HepG2 (cell line): ENCODE measurements around the gene LAP3. TPM values are rescaled to one million over a fixed set of nuclear protein-coding genes. Genes with fewer than 3 reads are reported as not detected.

ENCODE experiments used
- ATAC-seq: fragments of 200-7000 bp; cut with Tn5 transposase; 3 replicates; pipeline ENCODE4 v1.9.1; 2020; ENCODE audit warnings: mild to moderate bottlenecking, moderate library complexity
- BruUV-seq: library from RNA; stranded (reverse); fragments of 400-500 nt; replicated peaks from 2 replicates; lab custom pipeline; 2021; lab: Mats Ljungman, UMichigan
- CTCF ChIA-PET: fragments of 300-600 bp; formaldehyde crosslinking; extraction: SDS; loops from one replicate; lab custom pipeline; 2021; ENCODE audit warnings: low total read pairs, inconsistent platforms, low intra/inter-chr PET ratio; lab: Yijun Ruan, JAX
- POLR2A ChIA-PET: fragments of 350-600 bp; sonication (Branson Sonifier 250); formaldehyde crosslinking; loops from one replicate; lab custom pipeline; 2020; ENCODE audit warnings: antibody characterized with exemption, inconsistent platforms; lab: Yijun Ruan, JAX
- DNase-seq: peaks from one replicate; pipeline ENCODE4 v3.0.0-alpha.2; 2015; ENCODE audit warnings: low spot score
- FAIRE-seq: peaks from 3 replicates; lab custom pipeline; 2011; peaks lifted over from hg19 to GRCh38; lab: Jason Lieb, UNC
- H2AFZ ChIP-seq: one replicate; pipeline ENCODE4 v1.6.1; 2011; ENCODE audit warnings: low read length, inconsistent platforms
- H3K27ac ChIP-seq: fragments of 300-600 bp; 3 replicates; pipeline ENCODE4 v1.8.0; 2011; ENCODE audit warnings: mixed run types, mild to moderate bottlenecking, mixed read lengths, low read length, inconsistent platforms; ENCODE audit not compliant: insufficient read depth; ENCODE audit errors: extremely low read length
- H3K27me3 ChIP-seq, 2 experiments: fragments of 200-600 bp in 1 of 2; 2 replicates in 1 of 2; 3 replicates in 1 of 2; pipeline versions ENCODE4 v1.6.0 to v1.8.0; 2011; ENCODE audit warnings: low read length in 2 of 2, mild to moderate bottlenecking in 2 of 2, moderate library complexity in 2 of 2, inconsistent platforms in 1 of 2; ENCODE audit not compliant: insufficient read depth in 2 of 2, control insufficient read depth in 1 of 2
- H3K36me3 ChIP-seq, 2 experiments: fragments of 200-600 bp in 1 of 2; replicated peaks in 1 of 2; 2 replicates in 1 of 2; 3 replicates in 1 of 2; pipeline versions ENCODE4 v1.5.1 to v1.8.0; 2011; ENCODE audit warnings: low read length in 2 of 2, inconsistent platforms in 1 of 2; ENCODE audit not compliant: insufficient read depth in 2 of 2, control insufficient read depth in 1 of 2
- H3K4me1 ChIP-seq: 2 replicates; pipeline ENCODE4 v1.5.1; 2012; ENCODE audit warnings: low read length, inconsistent platforms; ENCODE audit not compliant: insufficient read depth
- H3K4me2 ChIP-seq: 2 replicates; pipeline ENCODE4 v1.6.0; 2011; ENCODE audit warnings: low read depth, low read length, inconsistent platforms
- H3K4me3 ChIP-seq, 3 experiments: fragments of 200-600 bp in 1 of 3; sonication (generic), shearing (Covaris generic) in 1 of 3; replicated peaks in 1 of 3; 2 replicates each; pipeline ENCODE4 v1.5.1; 2011 to 2016; ENCODE audit warnings: low read length in 3 of 3, inconsistent platforms in 2 of 3, low read depth in 2 of 3, mild to moderate bottlenecking in 2 of 3, control low read depth in 1 of 3, mixed read lengths in 1 of 3; ENCODE audit not compliant: insufficient read depth in 1 of 3
- H3K79me2 ChIP-seq: one replicate; pipeline ENCODE4 v1.6.1; 2011; ENCODE audit warnings: low read length, inconsistent platforms; ENCODE audit not compliant: insufficient read depth
- H3K9ac ChIP-seq: 2 replicates; pipeline ENCODE4 v1.6.0; 2011; ENCODE audit warnings: mild to moderate bottlenecking, low read depth, low read length, inconsistent platforms; ENCODE audit not compliant: insufficient read depth
- H3K9me3 ChIP-seq: 2 replicates; pipeline ENCODE4 v1.5.1; 2012; ENCODE audit warnings: mild to moderate bottlenecking, low read length
- H4K20me1 ChIP-seq: 2 replicates; pipeline ENCODE4 v1.6.0; 2011; ENCODE audit warnings: inconsistent platforms, mild to moderate bottlenecking, low read length, moderate library complexity; ENCODE audit not compliant: insufficient read depth
- ARHGAP35 ChIP-seq: sonication (generic); formaldehyde crosslinking; IDR thresholded peaks from 2 replicates; pipeline ENCODE4 v1.9.0; 2022; ENCODE audit warnings: mild to moderate bottlenecking, inconsistent platforms, moderate library complexity, missing genetic modification reagents, borderline replicate concordance
- ATF2 ChIP-seq: sonication (generic); formaldehyde crosslinking; IDR thresholded peaks from 2 replicates; pipeline ENCODE4 v1.4.0; 2020; ENCODE audit warnings: missing genetic modification reagents
- EZH2 ChIP-seq: conservative IDR thresholded peaks from 2 replicates; pipeline ENCODE4 v1.6.1; 2012; ENCODE audit warnings: mild to moderate bottlenecking, low read depth, low read length, moderate library complexity
- GLI4 ChIP-seq: sonication (generic); formaldehyde crosslinking; IDR thresholded peaks from 2 replicates; pipeline ENCODE4 v1.5.1; 2020; ENCODE audit warnings: missing genetic modification reagents, mild to moderate bottlenecking, moderate library complexity, borderline replicate concordance
- GPN1 ChIP-seq: sonication (generic); formaldehyde crosslinking; IDR thresholded peaks from 2 replicates; pipeline ENCODE4 v1.5.1; 2020; ENCODE audit warnings: missing genetic modification reagents, borderline replicate concordance
- IRX3 ChIP-seq: sonication (generic); formaldehyde crosslinking; IDR thresholded peaks from 2 replicates; pipeline ENCODE4 v1.8.1; 2023; ENCODE audit warnings: mild to moderate bottlenecking, low read depth, missing genetic modification reagents, borderline replicate concordance
- NCOA5 ChIP-seq: sonication (generic); formaldehyde crosslinking; IDR thresholded peaks from 2 replicates; pipeline ENCODE4 v1.4.0; 2020; ENCODE audit warnings: missing genetic modification reagents
- PHF20 ChIP-seq: sonication (generic); formaldehyde crosslinking; IDR thresholded peaks from 2 replicates; pipeline ENCODE4 v1.5.0; 2020; ENCODE audit warnings: mild to moderate bottlenecking, missing genetic modification reagents
- REL ChIP-seq: sonication (generic); formaldehyde crosslinking; conservative IDR thresholded peaks from 2 replicates; pipeline ENCODE4 v1.8.0; 2022; ENCODE audit warnings: mild to moderate bottlenecking, missing genetic modification reagents, moderate library complexity
- RORA ChIP-seq: sonication (generic); formaldehyde crosslinking; IDR thresholded peaks from 2 replicates; pipeline ENCODE4 v1.5.0; 2020; ENCODE audit warnings: mild to moderate bottlenecking, missing genetic modification reagents, moderate library complexity
- TCF7 ChIP-seq: sonication (generic); IDR thresholded peaks from 2 replicates; pipeline ENCODE4 v1.6.1; 2016; ENCODE audit warnings: antibody characterized with exemption, low read depth
- ZFP36 ChIP-seq: fragments of 150-350 bp; IDR thresholded peaks from 2 replicates; pipeline ENCODE4 v1.6.1; 2018; ENCODE audit warnings: borderline replicate concordance, low read length, low read depth; ENCODE audit not compliant: partially characterized antibody
- ZNF17 ChIP-seq: sonication (generic); formaldehyde crosslinking; IDR thresholded peaks from 2 replicates; pipeline ENCODE4 v1.5.0; 2020; ENCODE audit warnings: mild to moderate bottlenecking, missing genetic modification reagents
- ZNF230 ChIP-seq: sonication (generic); formaldehyde crosslinking; IDR thresholded peaks from 2 replicates; pipeline ENCODE4 v1.4.0; 2020; ENCODE audit warnings: mild to moderate bottlenecking, missing genetic modification reagents
- ZNF251 ChIP-seq: sonication (generic); formaldehyde crosslinking; IDR thresholded peaks from 2 replicates; pipeline ENCODE4 v1.9.0; 2021; ENCODE audit warnings: mild to moderate bottlenecking, missing genetic modification reagents
- ZNF567 ChIP-seq: sonication (generic); formaldehyde crosslinking; IDR thresholded peaks from 2 replicates; pipeline ENCODE4 v1.8.1; 2023; ENCODE audit warnings: mild to moderate bottlenecking, missing genetic modification reagents, borderline replicate concordance
- WGBS: methylation state at CpG from one replicate; pipeline ENCODE4 v1.1.6; 2017; ENCODE audit warnings: low lambda C conversion rate; 5-methylcytosine and 5-hydroxymethylcytosine counted together
- in situ Hi-C: cut with HindIII; loops from 2 replicates; pipeline ENCODE4 v1.10.0; 2017; ENCODE audit warnings: low pct_unique_long_range_greater_than_20kb; ENCODE audit not compliant: extremely low pct_ligation_motif_present
- intact Hi-C: fragments of 100-400 bp; cut with micrococcal nuclease; formaldehyde crosslinking; loops from one replicate; pipeline ENCODE4 v1.10.0; 2022; ENCODE audit not compliant: unreplicated experiment
- polyA plus RNA-seq, 8 experiments: library from polyadenylated mRNA; depleted of rRNA in 3 of 8; stranded (reverse) in 7 of 8; unstranded in 1 of 8; fragments of >200 nt; fragmentation: Illumina TruSeq in 4 of 8; extraction: Trizol in 4 of 8; gene quantifications; 2 replicates each; pipeline versions ENCODE4 v1.2.1 to v1.2.3, GENCODE V29; 2011 to 2016; ENCODE audit warnings: low read depth in 4 of 8, missing spikeins in 1 of 8, mixed read lengths in 1 of 8; ENCODE audit not compliant: insufficient read depth in 1 of 8
- total RNA-seq, 5 experiments: library from RNA; depleted of rRNA; stranded (reverse); fragments of >200 nt; fragmentation: Illumina TruSeq; extraction: Trizol; gene quantifications; 2 replicates each; pipeline ENCODE4 v1.2.3, GENCODE V29; 2016; ENCODE audit warnings: low read depth in 1 of 5
- TF ChIP-seq, protein P1 (sequence below), 2 experiments: sonication (generic) in 1 of 2; formaldehyde crosslinking in 1 of 2; IDR thresholded peaks; 2 replicates each; pipeline versions ENCODE4 v1.4.0 to v1.6.1; 2016 to 2020; ENCODE audit warnings: borderline replicate concordance in 1 of 2, low read depth in 1 of 2, mild to moderate bottlenecking in 1 of 2, missing genetic modification reagents in 1 of 2
- TF ChIP-seq, protein P2 (sequence below): sonication (generic); formaldehyde crosslinking; IDR thresholded peaks from 2 replicates; pipeline ENCODE4 v1.4.0; 2020; ENCODE audit warnings: missing genetic modification reagents, borderline replicate concordance

Gene LAP3
- total and polyA plus RNA-seq, 2 of the 13 experiments (the other 11 are each of a cell fraction or from before 2014, with no cell fraction given), result 106 to 125 TPM

DNA sequence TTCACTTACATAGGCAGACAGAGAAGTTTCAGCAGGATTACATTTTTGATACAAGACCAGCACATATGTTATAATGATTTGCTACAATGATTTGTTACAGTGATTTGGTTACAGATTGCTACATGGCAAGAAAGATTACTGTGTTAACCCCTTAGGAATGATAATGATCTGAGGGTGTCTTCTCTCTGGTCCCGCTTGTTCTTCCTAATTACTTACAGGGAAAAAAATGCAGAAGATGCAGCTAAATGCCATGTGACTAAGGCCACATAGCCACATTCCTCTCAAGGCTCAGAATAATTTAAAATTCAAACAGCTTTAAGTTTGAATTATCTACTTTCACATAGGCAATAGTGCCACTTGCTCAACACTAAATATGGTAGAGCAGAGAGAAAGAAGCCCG is 9.7 kb upstream of the LAP3 start:
- in situ Hi-C loops, result loop anchor here (25.0 kb wide), 1 partner anchor 445 kb away; the partner anchor contains the start of gene LCORL
- Histone ChIP-seq H3K27ac (no peak overlapping the region), H2AFZ (no peak overlapping the region), H3K4me1 (peaks cover 18% of the 10 kb centered on the region), H3K9me3 (no peaks in the 10 kb centered on the region), H3K4me2 (no peak overlapping the region), H3K4me3 (no peak overlapping the region), H4K20me1 (no peaks in the 10 kb centered on the region), H3K27me3 (no peaks in the 10 kb centered on the region; a peak in 1 of 5 replicates), H3K9ac (no peak overlapping the region), H3K79me2 (no peaks in the 10 kb centered on the region), H3K36me3 (no peaks in the 10 kb centered on the region)
- BruUV-seq, result no TSS peak
- no peak for TF ChIP-seq ZNF251 (CRISPR knock-in tag)
- TF ChIP-seq TCF7, result no peak
- TF ChIP-seq ZNF17 (CRISPR knock-in tag), result no peak
- no peak for TF ChIP-seq RORA
- TF ChIP-seq, protein P1, sequence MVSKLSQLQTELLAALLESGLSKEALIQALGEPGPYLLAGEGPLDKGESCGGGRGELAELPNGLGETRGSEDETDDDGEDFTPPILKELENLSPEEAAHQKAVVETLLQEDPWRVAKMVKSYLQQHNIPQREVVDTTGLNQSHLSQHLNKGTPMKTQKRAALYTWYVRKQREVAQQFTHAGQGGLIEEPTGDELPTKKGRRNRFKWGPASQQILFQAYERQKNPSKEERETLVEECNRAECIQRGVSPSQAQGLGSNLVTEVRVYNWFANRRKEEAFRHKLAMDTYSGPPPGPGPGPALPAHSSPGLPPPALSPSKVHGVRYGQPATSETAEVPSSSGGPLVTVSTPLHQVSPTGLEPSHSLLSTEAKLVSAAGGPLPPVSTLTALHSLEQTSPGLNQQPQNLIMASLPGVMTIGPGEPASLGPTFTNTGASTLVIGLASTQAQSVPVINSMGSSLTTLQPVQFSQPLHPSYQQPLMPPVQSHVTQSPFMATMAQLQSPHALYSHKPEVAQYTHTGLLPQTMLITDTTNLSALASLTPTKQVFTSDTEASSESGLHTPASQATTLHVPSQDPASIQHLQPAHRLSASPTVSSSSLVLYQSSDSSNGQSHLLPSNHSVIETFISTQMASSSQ (IDR thresholded peaks at IDR 0.05; ENCODE audit: low read depth), result no peak
- TF ChIP-seq, protein P1 (CRISPR knock-in tag; IDR thresholded peaks at IDR 0.05; ENCODE audit: borderline replicate concordance), result no peak
- TF ChIP-seq REL (CRISPR knock-in tag), result no peak
- no peak for TF ChIP-seq ATF2 (CRISPR knock-in tag)
- no peak for TF ChIP-seq IRX3 (CRISPR knock-in tag)
- TF ChIP-seq PHF20 (CRISPR knock-in tag), result no peak
- TF ChIP-seq NCOA5 (CRISPR knock-in tag), result no peak
- no peak for TF ChIP-seq ZNF567 (CRISPR knock-in tag)
- no peak for TF ChIP-seq EZH2
- TF ChIP-seq ZNF230, result no peak
- TF ChIP-seq GLI4 (CRISPR knock-in tag), result no peak
- no peak for TF ChIP-seq GPN1 (CRISPR knock-in tag)
- TF ChIP-seq ZFP36, result no peak
- TF ChIP-seq, protein P2, sequence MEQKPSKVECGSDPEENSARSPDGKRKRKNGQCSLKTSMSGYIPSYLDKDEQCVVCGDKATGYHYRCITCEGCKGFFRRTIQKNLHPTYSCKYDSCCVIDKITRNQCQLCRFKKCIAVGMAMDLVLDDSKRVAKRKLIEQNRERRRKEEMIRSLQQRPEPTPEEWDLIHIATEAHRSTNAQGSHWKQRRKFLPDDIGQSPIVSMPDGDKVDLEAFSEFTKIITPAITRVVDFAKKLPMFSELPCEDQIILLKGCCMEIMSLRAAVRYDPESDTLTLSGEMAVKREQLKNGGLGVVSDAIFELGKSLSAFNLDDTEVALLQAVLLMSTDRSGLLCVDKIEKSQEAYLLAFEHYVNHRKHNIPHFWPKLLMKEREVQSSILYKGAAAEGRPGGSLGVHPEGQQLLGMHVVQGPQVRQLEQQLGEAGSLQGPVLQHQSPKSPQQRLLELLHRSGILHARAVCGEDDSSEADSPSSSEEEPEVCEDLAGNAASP, result no peak
- TF ChIP-seq ARHGAP35, result no peak
- DNase-seq (no peak), ATAC-seq (no peak), FAIRE-seq (no peak)
- 93% methylated on average over 2 of the region's 2 CpGs for WGBS
- CTCF ChIA-PET, result no interaction called here
- intact Hi-C loops, result no loop called here
- POLR2A ChIA-PET, result interaction anchor here (2.5 kb wide), 1 partner anchor 10 kb away, joined by 10 read pairs; the partner anchor contains the start of gene LAP3
